GM18870 (cell line): ENCODE results near the gene SMIM36.
"Not testable (repeated sequence)": the region's sequence is repeated elsewhere in the genome, so short reads cannot be mapped to it uniquely, and the experiment has no call there.

ENCODE experiments used
- ATAC-seq: cut with Tn5 transposase; IDR thresholded peaks from one replicate; pipeline ENCODE4 v1.9.1; 2021; ENCODE audit warnings: moderate library complexity; ENCODE audit not compliant: unreplicated experiment

The SMIM36 gene

DNA sequence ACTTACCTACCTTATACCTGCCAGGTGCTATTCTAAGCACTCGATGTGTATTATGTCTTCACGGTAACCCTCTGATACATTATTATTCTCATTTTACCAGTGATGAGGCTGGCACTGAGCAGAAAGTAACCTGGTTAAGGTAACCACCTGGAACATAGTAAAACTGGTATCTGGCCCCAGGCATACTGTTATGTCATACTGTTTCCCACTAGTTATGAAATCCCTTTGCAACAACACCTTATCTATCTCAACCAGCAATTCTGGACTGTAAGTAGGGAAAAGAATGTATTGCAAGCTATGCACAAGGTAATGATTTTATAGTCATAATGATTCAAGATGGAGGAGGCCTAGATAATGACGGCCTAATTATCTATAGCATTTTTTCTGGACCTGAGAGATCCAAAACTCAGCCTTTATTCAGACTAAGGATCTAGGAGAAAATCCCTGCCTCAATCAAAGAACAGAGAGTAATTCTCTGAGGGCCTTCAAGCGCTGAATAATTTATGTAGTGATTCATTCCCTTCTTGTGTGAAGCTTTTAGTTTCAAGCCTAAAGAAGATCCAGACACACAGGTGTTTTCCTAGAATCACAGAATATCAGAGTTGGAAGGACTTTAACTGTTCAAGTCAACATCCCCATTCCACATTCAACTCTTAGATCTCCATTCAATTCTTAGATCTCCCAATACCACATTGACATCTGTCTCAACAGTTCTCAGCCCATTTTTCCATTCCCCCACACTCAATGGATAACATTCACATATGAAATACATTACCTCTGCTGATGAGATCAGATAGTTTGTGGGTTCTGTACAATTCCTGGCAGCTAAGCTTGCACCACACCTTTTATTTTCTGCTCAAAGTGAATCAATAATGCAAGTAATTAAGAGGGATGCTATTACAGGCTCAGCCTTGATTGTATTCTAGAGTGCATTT is 74.8 kb downstream of the SMIM36 start:
- peak; percentile 28 for ATAC-seq

DNA sequence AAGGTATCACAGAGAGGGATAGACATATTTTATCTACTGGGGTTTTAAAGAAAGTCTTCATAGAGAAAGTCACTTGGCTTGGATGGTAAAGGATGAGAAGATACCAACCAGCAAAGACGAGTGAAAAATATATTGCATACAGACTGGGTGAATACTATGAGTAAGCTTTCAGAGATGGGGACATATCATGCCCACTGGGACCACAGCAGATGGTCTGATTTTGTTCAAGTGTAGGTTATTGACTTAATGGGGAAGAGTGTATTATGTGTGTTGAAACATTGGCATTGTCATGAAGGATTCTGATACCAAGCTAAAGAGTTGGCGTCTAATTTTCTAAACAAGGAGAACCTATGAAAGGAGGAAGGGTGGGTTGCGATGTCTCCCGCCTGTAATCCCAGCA is 75.8 kb downstream of the SMIM36 start:
- ATAC-seq = no peak

DNA sequence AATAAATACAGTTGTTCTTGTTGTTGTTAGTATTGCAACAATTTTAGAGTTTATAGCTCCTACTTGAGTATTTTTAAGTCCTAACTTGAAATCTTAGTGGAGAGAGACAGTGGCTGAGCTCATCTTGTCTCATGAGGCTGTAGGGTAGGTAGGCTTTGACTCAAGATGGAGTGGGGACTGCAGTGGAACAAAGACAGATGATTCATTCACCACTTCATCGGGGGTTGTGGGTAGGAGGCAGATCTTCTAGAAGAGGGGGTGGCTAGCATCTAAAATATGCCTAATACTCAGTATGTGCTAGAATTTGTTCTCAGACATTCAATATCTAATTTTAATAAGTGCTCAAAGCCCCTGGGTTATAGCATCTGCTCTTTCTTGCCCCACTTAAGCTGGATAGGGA is 76.5 kb downstream of the SMIM36 start:
- ATAC-seq = no peak

DNA sequence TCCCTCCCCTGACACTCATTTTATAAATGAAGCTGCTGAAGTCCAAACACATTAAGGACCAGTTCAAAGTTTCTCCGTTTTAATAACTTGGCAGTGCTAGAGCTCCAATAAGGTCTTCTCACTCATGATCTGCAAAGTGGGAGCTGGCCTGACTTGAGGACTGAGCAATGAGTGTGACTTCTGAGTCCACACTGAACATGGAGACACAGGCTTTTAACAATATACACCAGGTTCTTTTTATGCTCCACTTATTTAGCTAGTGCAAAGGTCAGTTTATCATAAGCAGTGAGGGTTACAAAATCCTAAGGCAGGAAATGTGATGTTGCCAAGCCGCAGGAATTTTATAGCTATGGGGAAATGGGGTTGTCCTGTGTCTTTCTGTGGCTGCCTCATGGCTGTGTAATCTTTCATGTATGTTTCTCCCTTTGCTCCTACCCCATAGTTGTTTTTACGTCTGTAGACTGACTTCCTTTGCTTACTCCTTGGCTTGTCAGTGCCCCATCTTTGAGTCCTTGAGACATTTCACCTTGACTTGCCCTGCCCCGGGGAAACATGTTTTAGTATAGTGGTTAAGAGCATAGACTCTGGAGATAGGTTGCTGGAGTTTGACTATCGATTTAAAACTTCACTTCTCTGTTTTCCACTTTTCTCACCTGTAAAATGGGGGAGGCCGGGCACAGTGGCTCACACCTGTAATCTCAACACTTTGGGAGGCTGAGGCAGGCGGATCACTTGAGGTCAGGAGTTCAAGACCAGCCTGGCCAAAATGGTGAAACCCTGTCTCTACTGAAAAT is 77.4 kb downstream of the SMIM36 start:
- ATAC-seq = no peak

DNA sequence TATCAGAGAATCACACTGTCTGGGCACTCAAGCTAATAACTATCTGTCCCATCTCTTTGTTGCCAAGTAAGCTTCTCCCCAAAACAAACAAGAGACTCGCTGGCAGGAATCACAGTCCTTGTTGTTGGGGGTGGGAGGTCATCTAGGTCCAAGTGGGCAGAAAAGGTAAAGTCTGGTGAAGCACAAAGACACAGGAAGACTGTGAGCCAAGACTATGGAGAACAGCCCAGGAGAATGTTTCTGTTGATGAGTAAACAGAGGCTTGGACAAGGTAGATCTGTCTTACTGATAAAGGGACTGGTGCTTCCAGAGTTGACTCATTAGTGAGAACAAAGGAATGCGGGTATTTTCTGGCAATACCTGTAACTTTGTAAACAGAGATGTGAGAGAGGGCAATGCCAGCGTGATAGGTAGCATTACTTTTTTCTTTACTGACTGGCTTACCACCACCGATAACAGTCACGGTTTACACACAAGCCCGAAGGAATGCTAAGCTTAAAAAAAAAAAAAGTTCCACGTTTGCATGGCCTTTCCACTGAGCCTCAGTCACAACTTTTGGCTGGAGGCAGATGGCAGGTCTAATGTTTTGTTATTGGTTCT is 78.1 kb downstream of the SMIM36 start:
- no peak for ATAC-seq

DNA sequence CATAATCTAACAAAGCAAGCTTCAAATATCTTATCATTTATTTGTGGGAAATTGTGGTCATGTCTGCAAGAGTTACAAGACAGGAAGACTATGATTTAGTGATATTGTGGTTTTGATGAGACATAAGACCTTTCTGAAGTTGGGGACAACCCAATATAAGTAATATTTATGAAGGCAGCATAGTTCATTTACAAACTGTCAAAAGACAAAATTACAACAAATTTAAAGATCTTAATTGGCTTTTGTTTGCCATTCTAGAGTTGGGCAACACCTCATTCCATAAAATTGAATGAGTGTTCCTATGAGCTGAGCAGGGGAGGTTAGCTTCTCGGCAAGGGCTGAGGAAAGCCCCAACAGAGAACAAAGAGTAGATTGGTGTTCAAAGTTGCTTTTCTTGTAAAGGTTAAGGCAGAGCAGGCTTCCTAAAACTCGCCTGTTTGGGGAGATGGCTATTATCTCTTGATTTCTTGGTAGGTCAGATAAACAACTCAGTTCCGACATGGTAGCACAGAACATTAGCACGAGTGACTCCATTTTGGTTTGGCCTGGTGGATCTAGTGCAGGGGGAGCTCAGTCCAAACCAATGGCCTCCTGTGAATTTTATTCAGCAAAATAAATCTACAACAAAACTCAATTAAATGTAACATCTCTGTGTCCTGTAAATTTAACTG is 78.8 kb downstream of the SMIM36 start:
- no peak for ATAC-seq

DNA sequence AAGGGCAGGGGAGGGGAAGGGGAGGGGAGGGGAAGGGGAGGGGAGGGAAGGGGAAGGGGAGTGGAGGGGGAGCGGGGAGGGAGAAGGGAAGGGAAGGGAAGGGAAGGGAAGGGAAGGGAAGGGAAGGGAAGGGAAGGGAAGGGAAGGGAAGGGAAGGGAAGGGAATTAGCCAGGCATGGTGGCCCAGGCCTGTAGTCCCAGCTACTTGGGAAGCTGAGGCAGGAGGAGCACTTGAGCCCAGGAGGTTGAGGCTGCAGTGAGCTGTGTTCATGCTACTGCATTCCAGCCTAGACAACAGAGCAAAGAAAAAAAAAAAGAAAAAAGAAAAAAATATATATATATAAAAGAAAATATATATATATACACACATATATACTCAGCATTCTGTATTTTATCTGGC is 79.3 kb downstream of the SMIM36 start:
- not testable (repeated sequence) for ATAC-seq

DNA sequence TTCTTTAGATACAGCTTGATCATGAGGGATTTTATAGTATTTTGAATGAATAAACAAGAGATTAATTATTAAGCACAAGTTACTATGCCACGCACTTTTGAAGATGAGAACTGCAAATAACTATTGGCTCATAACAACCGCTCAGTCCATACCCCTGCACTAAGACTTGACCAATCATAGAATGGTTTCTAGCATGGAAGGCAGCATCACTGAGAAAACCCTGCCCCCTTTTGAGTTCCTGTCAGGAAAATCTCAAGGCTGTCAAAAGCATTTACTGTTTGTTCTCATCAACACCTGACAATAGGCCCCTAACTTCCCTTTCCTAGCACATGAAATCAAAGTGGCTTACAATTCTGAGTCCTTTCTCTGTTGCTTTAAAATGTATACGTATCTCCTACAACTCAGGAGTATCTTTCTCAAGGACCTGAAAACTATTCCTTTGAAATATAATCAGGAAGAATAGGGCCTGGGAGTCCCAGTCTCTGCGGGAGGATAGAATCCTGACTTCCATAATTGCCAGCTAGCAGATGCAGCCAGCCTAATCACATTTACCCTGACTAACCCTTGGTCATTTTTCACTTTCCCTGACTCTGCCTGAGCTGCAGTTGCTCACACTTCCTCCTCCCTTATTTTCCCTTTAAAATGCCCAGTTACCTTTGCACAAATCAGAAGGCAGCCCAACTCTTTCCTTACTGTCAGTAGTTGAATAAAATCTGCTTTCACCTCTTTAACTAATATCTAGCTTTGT is 80.5 kb downstream of the SMIM36 start:
- no peak for ATAC-seq

DNA sequence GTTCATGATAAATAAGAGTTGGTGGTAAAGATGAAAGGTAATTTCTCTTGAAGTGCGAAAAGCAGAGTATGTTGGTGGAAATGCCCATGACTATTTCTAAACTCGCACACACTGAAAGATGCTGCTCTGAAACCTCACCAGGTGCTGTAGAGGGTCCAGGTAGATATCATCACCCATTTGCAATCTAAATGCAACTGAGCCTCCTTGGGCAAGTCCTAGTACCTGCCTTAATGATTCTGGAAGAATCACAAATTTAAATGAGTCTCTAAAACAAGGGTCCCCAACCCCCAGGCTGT is 83.7 kb downstream of the SMIM36 start:
- ATAC-seq = peak; percentile 16

DNA sequence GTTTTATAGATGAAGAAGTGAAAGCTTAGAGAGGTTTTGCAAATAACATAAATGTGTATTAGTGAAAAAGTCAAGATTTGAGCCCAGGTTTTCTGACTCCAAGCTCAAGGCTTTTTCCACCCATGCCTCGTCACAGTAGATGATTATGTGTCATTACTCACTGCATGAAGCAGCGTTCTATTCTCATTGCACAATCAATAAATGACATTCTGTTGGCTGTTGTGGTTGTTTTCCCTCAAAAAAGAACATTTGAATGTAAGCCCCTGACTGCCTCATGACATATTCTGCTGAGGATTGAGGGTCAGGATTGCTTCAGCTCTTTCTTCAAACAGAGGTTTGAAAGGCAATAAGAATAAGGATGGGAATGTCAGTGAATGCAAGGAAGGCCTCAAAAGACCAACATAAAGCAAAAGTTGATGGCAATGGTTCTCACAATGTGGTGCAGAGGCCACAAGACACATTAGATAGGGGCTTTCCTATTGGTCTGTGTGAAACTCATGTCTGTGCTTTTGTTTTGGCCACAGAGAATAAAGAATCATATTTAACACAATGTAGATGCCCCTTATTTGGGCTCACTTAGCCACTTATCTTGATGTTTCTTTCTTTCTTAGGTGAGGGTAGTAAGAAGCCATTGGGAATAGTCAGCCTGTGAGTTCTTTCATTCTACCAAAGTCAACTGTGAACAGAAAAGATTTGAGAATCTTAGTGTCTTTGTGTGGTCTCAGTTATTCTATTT is 84.2 kb downstream of the SMIM36 start:
- ATAC-seq = peak; percentile 42

DNA sequence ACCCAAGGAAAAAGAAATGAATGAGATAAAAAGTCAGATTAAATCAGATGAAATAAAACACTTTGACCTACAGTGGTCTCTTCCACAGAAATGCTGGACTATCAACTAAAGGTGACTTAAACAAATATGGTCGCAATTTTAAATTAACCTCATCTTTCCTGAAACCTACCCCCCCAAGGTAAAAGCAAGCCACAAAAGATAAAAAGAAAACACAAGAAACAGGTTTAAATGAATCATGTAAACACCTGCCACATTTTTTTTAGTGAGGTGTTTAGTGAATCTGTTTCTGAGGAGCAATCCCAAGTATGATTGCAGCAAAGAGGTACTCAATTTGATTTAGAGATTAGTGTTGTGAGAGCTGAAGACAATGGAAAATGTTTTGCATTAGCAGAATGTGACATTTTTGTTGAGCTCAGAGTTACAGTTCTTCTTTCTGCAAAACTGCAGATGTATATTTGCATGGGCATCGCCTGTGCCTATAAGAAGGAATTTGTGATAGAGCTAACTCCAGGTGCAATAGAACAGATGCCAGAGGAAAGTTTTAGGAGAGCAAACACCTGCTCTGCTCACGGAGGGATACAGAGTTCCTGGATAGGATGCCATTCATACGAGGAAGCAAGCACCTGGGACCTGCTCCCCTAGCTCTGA is 86.2 kb downstream of the SMIM36 start:
- ATAC-seq = no peak

DNA sequence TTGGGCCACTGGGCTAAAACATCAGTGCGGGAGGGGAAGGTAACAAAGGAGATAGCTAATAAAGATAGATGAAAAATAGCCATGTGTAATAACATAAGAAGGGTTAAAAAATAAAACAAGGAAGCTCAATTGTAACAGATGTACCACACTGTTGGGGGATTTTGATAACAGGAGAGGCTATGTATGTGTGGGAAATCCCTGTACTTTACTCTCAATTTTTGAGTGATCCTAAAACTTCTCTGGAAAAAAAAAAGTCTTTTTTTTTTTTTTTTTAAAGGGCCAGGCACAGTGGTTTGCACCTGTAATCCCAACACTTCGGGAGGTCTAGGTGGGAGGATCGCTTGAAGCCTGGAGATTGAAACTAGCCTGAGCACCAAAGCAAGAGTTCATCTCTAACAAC is 87.7 kb downstream of the SMIM36 start:
- no peak for ATAC-seq

DNA sequence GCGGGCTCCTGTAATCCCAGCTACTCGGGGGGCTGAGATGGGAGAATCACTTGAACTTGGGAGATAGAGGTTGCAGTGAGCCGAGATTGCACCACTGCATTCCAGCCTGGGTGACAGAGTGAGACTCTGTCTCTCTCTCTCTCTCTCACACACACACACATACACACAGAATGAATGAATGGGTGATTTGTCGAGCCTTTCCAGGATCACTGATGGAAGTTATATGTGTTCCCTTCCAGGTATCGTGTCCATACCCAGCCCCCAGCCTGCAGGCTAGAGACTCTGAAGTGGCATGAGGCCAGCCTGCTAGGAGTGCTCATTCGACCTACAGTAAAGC is 88.5 kb downstream of the SMIM36 start:
- not testable (repeated sequence) for ATAC-seq

DNA sequence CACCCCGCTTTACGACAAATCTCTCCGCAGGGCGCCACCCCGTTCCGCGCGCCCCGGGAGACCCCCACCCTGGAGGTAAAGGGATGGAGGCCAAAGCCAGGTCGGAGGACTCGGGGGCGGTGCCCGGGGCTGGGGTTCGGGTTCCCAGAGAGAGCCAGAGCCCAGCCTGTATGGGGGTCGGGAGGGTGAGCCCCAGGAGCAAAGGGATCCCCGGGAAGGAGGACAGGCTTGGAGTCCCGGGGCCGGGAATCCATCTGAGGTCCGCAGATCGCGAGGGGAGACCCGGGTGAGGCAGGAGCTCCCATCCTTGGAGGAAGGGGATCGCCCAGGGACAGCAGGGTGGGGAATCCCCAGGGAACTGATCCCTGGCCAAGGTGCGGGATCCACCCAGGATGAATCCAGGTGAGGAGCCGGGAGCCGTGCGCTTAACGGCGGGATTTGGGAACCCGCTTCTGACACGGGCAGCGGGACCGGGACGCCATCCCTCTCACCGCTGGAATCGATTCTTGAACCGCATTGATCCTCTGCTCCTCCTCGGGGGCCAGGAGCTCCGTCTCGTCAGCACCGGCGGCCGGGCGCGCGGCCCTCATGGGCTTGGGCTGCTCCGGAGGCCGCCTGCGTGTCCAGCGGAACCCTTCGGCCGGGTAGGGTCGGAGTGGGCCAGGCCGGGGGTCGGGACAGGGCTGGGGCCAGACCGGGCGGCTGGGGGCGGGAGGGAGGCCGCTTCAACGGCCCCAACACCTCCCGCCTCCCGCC is 89.9 kb downstream of the SMIM36 start, which contains the start of gene MMD:
Gene MMD (minus strand): TSS at position 657 of the 756 bp plus-strand sequence. CDS start 140 bp downstream, at position 517.
- peak; percentile 14 for ATAC-seq

DNA sequence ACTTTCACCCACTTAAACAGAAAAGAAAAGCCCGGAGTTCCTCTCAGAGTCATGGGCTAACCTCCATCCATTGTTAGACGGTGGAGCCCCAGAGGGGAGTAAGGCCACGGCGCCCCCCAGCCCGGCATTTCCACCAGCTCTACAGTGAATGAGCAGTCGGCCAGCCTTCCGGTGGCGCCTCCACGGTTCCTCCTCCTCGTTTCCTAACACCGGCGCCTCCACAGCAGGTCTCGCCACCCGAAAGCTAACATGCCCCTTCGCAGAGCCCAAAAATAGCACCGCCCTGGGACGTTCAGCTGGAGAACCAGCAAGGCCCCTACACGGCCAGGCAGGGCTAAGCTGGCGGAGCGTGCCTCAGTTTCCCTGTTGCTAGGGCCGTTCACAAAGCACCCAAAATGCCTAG is 90.5 kb downstream of the SMIM36 start:
- no peak for ATAC-seq

DNA sequence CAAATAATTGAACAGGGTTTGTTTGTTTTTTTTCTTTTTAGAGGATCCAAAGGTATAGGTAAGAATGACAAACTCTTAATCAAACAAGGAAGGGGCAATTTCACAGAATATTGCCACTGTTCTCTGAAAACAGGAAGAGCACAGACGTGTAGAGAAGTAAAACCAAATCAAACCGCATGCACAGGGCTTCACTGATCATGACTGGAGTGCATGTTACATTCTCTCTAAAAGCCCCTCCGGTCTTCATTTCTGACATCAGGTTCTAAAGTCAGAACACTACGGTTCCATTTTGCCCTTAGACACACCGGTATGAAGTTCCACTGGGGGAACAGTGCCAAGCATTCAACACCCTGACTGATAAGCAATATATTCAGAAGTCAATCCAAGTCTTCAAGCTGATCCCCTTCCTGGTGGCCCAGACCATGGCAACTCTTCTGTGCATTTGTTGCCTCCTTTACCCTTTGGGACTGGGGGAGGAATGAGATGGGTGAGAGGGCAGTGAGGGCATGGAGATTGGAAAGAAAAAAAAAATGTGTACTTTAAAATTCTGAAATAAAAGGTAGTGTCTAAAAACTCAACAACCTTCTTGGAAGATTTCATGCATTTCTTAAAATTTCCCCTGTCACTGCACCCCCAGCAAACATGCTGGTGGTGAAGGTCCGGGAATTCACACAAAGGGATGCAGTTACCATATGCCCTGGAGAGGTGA is 91.0 kb downstream of the SMIM36 start:
- peak; percentile 40 for ATAC-seq

DNA sequence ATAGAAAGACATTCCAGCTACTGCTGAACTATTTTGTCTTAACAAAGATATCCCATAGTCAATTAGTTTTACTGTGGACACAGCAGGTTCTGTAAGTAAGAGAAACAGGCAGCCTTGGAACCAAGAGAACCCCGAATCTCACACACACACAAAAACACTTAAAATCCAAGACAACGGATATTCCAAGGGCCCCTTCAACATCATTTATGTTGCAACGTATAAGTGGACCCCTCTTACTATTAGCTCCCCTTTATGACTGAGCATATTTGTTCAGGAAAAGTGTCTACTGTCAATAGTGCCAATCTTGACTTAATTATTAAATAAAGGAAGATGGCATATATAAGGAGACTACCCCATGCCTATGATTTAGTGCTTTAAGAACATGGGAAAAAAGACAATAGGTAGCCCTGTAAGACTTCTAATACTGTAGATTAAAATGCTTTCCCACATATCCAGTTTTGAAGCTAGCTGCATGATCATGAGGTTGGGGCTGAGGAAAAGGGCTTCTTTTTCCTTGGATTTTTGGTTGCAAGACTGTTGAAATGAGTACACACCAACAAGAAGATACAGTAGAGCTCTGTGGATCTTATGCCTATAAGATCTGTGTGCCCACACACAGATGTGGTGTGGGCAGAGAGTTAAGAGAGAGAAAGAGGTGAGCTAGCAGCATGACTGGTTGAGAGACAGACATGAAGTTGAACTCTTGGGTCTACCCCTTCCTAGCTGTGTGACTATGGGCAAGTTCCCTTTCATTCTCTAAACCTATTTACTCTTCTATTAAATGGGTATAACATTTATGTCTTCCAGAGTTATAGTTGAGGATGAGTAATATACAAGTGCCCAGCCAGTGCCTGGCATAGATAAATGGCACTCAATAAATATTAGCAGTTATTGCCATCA is 92.6 kb downstream of the SMIM36 start:
- no peak for ATAC-seq
